ENCODE data around the gene HTR2A.

Gene HTR2A

DNA sequence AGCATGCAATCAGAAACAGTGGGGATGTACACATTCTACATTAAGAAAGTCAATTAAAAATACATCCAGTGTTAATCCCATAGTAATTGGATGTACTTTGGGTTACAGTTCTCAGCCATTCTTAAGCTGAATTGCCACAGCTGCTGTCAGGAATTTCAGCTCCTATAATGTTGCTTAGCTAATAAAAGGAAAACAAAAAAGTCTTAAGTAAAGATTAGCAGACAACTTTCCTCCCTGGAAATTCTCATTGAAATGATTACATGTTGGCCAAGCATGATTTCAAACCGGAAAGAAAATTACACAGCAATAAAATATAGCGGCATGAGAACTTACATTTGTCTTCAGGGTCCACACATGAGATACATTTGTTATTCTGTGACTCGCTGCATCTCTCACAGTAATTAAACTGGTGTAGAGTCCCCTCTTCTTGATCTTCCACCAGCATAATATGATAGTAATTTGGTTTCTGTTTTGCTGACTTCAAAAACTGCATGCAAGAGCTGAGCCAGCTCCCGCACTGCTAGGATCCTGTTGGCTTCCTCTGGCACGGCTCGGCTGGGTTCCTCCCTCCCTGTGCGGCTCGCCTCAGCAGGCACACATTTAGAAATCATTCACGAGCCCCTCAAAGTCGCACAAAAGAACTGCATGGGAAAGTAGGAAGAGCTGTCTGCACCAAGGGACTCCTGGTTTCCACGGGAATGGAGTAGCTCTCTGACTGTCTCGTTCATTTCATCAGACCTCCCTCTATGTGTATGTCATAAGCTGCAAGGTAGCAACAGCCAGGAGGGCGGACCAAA, at the start of gene HTR2A:
Gene HTR2A, minus strand, starts transcription at position 713 of the 797 bp plus-strand sequence. CDS start 1,147 bp downstream, outside the sequence.
- DNase-seq, result no peak

DNA sequence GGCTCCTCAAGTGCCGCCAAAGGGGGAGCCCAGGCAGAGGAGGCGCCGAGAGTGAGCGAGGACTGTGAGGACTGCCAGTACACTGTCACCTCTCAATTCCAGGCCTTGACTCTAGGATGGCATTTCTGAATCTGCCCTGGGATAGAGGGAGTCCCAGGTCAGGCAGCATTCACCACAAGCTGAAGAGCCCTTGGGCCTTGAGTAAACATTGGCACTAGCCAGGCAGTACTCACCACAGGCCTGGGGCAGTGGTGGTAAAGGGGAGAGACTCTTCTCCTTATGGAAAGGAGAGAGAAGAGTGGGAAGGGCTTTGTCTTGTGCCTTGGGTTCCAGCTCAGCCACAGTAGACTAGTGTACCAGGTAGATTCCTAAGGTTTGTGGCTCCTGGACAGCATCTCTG, 39.7 kb upstream of the HTR2A start:
- DNase-seq, result no peak

DNA sequence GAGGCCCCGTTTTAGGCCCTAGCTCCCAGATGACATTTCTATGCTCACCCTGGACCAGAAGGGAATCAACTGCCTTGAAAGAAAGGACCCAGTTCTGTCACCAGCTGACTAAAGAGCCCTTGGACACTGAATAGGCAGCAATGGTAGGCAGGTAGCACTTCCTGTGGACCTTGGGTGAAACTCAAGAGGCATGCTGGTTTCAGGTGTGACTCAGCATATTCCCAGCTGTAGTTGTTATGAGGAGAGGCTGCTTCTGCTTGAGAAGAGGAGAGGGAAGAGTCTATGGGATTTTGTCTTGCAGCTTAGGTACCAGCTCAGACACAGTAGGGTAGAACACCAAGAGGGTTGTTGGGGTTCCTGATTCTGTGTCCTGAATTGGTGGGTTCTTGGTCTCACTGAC, 37.9 kb upstream of the HTR2A start:
- no peak for DNase-seq

DNA sequence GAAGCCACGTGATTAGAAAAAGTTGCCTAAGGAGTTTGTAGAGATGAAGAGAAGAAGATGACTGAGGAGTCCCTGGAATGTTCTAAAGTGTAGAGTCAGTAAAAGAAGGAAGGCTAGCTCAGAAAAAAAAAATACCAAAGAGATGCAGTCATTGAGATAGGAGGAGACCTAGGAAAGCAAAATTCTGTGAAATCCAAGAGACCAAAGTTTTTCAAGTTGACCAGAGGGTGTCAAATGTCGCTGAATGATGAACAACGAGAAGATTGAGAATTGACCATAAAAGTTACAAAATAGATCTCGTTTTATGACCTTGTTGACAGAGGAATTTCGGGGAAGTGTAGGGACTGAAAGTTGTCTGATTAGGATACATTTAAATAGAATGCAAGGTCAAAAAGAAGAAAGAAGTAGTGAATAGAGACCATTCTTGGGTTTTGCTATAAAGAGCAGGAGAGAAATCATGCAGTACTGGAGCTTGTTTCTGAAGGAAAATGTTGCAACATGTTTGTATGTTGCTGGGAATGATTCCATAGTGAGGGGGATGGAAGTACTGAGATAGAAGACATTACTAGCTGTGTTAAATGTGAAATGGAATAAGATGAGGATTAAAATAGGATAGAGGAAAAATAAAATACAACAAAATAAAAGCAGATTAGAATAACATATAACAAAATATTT, 30.2 kb upstream of the HTR2A start:
- no peak for DNase-seq

DNA sequence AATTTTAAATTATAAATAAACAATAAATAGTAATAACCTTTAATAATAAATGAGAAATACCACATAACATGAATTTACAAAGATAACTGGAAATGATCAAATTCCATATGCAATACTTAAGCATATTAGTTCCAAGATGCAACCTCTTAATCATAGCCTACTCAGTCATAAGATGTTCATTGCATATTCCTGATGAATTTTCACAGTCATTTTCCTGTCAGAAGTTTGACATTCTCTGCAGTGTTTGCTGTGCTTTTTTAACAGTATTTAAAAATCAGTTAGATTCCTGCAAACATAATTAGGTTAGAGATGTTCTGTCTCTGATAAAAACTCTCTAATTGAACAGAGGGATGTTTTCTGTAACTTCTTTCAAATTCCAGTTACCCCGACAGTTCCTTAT, 28.6 kb upstream of the HTR2A start:
- DNase-seq, result no peak

DNA sequence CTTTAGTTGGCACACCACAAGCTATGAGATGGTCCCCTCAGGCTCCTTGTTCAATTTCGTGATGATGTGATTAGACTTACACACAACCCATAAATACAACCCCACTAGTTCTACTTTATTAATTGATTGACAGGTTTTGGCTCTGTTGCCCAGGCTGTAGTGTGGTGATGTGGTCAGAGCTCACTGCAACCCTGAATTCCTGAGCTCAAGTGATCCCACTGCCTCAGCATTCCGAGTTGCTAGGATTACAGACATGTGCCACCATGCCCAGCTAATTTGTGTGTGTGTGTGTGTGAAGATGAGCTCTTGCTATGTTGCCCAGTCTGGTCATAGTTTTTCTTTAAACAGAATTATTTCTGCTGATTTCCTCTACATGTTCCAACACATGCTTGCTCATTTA, 17.5 kb upstream of the HTR2A start:
- DNase-seq, result no peak

DNA sequence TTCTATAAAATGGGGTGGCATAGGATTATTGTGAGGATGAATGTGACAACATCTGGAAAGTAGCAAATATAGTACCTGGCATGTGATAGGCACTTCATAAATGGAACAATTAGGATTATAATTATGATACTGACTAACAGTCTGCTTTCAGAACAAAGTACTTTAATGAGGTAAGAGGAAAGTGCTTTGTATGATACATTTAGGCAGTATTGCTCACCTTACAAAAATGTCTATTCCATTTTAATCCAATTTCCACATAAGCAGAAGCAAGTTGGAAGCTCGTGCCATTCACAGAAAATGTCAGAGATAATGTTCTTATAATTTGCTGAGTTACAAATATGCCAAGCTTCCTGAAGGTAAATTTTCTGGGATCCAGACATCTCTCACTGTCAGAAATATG, 16.9 kb upstream of the HTR2A start:
- DNase-seq, result no peak

DNA sequence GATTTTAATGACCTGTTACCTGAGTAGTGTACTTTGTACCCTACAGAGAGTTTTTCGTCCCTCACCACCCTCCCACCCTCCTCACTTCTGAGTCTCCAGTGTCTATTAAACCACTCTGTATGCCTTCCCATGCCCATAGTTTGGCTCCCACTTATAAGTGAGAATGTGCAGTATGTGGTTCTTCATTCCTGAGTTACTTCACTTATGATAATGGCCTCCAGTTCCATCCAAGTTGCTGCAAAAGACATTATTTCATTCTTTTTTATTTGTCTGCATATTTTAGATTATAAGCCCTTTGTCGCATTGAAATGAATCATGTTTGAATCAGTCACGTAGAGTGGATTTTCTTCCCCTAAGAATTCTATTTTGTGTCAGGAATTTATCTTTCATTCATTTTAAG, 12.2 kb upstream of the HTR2A start:
- DNase-seq, result no peak

DNA sequence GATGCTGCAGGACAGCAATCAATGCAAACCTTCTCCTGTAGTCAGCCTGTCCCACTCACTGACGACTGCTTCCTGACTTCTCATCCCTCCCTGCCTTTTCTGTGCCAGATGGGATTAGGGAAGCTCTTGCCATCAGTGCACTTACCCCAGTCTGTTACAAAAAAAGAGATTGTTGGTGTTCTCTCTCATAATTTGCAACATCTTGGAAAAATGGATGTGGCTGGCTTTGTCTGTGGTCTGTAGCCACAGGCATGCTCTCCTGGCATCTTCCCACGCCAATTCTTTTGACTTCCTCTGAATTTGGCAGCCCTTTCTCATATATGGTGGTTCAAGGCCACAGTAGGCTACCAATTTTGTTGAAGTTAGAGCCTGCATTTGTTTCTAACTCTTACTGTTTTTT, 11.6 kb upstream of the HTR2A start:
- DNase-seq, result no peak

DNA sequence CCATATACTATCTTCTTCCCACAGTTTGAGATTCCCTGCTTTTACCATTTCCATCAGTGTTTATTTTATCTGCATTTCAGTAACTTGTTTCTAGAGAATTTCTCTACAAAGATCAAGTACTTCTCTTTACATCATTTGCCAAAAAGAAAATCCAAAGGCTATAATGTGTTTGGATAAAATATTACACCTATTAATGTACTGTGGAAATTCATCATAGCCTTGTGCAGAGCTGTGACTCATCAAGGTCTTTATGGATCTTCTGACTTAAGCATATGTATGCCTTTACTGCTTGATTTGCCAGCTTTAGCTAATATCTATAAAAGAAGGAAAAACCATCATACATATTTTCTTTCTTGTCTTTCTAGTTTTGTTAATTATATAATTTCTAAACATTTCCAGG, 9.6 kb upstream of the HTR2A start:
- no peak for DNase-seq

DNA sequence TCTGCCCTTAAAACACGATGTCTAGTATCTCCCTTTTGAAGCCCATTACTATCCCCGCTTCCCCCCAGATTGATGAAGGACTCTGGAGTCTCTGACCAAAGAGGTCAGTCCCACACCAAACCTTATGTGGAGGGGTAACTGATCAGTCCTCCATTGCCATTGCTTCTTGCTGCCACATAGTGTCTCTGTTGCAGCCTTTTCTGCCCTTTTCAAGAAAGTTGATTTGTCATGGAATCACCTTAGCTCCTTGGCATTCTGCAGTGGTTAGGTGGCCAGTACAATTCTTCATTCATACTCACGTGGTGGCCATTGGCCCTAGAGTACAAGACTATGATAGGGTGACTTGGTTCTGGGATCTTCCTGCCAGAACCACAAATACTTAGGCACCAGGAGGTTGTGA, 8.4 kb upstream of the HTR2A start:
- DNase-seq, result no peak

DNA sequence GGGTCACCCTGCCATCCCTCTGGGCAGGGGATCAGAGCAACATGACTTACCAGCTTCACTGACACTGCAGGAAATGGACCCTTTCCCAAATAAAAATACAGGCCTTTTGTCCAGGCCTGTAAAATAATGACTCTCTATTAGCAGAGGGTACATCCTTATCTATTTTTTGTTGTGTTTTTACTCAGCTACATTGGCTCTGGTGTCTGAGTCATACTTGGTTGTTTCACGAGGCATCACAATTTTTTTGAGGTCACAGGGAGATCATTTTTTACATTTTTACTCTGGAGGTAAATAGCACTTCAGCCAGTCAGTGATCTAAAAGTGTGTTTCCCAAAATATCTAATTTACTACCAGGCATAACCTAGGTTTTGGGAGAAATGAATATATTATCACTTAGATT, 6.9 kb upstream of the HTR2A start:
- DNase-seq, result no peak

DNA sequence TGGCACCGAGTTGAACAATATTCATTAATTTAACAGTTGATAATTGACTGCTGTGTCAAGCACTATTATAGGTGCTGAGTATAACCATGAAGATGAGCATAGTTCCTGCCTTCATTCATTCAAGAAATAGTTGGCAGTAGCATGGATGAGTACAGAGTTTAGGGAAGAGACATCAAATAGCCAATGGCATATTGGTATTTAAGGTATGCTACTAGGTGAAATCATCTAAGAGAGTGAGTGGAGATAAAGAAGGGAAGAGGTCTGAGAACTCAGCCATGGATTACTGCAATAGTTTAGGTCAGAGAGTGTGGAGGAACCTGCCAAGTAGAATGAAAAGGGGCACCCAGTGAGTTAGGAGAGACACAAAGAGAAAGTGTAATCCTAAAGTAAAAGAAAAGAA, 4.9 kb upstream of the HTR2A start:
- no peak for DNase-seq

DNA sequence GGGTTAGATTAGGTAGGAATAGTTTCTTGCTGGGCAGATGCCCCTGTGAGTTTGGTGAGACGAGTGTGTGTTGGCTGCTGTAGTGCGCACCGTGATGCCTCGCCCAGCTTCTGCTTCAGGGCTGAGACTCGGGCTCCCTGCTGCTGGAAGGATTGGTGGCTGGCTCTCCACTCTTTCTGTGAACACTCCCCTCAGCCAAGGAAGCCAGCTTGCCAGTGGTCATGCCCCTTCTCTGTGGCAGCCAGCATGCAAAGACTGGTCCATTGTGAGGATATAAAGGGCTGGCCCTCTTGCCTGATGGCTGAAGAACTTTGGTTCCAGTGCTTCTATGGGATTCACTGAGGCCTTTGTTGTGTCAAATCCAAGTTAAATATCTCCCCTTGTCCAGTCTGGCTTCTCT, 2.9 kb upstream of the HTR2A start:
- no peak for DNase-seq

DNA sequence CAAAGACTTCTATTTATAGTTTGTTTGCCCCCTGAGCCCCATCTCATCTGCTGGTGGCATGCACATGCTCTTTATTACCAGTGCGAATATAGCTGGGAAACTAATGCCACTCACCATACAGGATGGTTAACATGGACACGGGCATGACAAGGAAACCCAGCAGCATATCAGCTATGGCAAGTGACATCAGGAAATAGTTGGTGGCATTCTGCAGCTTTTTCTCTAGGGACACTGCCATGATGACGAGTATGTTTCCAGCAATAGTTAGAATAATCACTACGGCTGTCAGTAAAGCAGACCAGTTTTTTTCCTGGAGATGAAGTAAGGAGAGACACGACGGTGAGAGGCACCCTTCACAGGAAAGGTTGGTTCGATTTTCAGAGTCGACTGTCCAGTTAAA, 1.5 kb downstream of the HTR2A start:
- DNase-seq, result no peak

DNA sequence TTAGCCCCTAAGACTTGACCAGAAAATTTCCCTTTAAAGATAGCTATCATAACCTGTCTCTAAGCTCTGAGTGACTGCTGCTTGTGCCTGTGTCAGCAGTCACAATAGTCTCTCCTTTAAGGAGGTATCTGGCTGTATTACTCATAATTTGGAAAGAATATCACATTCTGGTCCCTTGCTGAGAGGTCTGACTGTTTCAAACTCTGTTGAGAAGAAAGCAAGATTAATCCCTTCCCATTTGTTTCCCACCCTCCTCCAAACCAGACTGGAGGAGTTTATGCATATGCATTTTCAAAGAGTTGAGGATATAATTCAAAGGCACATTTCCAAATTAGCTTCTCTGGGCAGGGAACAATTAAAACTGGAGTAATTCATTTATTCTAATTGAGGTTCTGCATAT, 2.3 kb downstream of the HTR2A start:
- DNase-seq, result no peak

DNA sequence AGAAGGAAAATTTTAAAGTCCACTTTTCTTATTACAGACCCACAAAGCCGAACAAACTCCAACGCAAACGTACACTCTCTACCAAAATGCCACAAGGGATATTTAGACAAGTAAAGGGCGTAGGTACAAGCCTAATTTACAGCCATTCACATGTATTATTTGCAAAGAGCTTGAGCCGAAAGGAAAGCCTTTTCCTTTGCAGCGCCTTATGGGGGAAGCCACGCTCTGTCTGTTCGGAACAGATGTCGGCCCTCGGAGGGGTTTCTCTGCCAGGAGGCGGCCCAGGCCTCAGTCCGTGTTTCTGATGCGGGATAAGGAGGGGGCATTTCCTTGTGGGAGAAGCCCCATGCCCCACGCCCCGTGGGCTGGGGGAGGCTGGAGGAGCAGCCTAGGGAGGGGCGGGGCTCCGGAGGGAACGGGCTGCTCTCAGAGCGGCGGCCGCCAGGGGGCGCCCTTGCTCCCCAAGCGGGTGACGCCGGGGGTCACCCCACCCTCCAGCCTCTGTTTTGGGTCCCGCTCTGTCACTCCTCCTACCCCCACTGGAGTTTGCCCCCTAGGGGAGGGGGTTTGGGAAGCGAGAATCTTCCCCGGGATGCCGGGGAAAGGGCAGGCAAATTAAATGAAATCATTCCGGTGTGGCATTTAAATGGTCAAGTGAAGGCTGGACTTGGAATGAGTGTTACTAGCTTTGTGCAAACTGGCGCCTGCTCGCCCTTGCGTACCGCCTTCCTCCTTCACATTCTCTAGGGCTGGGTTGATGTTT, 2.9 kb downstream of the HTR2A start:
- no peak for DNase-seq

DNA sequence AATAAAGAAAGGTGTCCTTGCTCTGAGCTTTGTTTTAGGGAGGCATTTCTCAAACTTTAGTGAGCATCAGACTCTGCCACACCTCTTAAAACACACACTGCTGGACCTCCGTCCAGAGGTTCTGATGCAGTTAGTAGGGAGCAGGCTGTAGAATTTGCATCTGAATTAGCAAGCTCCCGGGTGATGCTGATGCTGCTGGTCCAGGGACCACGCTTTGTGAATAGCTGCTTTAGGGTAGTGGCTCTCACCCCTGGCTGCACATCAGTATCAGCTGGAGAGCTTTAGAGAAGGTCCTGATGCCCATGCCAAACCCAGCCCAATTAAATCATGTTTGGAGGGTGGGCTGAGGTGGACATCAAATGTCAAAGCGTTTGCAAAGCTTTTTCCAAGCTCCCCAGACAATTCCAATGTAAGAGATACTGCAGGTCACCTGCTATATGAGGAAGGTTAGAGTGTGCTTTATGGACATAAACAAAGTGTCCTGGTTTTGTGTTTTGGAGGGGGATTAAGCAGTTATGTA, 3.6 kb downstream of the HTR2A start:
- DNase-seq, result no peak

DNA sequence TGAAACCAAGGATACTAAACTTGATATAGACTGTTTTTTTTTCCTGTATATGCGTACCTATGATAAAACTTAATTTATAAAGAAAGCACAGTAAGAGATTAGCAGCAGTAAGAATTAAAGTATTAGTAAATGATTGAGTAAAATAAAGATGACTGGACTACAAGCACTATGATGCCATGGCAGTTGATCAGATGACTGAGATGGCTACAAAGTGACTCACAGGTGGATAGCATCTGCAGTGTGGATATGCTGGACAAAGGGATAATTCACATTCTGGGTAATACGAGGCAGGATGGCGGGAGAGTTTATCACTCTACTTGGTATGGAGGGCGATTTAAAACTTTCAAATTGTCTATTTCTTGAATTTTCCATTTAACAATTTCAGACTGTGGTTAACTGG, 11.8 kb downstream of the HTR2A start:
- no peak for DNase-seq

DNA sequence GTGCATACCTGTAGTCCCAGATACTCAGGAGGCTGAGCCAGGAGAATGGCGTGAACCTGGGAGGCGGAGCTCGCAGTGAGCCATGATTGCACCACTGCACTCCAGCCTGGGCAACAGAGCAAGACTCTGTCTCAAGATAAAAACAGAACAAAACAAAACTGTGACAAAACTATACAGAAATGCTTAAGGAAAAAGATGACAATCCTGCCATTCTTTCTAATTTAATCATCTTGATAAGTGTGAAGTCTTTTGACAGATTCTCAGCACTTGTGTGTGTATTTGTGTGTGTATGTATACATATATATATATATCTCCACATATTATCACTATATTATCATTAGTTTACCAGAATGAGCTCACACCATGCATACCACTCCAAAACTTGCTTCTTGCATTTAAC, 12.3 kb downstream of the HTR2A start:
- no peak for DNase-seq

DNA sequence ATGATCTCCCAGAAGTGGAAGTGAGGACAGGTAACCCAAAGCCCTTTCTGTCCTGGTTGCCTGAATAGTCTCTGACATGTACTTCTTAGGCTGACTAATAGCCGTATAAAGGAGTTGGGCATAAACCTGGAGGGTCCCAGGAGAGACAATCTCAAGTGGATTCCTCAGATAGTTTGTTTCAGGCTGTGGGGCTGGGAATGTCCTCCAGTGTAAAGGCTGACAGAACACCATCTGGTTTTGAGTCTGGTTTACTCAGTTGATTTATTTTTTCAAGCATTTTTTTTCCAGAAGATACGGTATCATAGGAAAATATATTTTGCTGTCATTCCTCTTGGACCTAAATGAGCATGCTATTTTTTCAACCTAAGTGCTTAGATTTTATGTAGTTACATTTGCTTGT, 15.2 kb downstream of the HTR2A start:
- no peak for DNase-seq

DNA sequence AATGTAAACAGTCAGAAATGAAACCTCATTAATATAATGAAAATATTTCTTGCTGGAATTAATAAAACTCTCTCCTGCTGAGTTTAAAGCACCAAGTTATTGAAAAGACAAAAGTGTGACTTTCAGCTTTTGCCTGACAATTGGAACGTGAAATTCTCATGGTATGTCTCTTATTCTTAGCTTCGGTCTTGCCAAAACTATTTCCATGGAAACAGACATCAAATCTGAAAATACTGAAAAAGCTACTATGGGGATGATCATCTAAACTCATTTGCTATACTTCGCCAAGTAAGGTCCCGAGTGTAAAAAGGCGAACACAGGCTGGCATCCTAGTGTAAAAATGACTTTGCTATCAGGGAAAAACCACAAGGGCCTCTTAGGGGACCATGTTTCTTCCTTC, 22.8 kb downstream of the HTR2A start:
- no peak for DNase-seq

DNA sequence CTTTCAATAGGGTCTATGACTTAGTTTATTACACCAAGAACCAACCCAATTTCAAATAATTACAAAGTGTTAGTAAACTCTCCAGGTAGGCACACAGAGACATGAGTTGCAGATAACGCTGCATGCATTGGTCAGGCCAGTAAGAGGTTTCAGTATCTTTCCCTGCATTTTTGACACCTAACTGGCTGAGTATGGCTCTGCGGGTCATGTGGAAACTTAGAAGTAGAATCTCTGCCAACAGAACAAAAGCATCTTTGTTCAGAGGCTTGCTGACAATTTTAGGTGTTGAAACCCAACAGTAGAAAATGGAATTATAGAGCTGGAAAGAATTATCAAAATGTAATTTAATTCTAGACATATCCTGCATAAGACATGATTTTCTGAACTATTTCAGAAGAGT, 25.3 kb downstream of the HTR2A start:
- DNase-seq, result no peak

DNA sequence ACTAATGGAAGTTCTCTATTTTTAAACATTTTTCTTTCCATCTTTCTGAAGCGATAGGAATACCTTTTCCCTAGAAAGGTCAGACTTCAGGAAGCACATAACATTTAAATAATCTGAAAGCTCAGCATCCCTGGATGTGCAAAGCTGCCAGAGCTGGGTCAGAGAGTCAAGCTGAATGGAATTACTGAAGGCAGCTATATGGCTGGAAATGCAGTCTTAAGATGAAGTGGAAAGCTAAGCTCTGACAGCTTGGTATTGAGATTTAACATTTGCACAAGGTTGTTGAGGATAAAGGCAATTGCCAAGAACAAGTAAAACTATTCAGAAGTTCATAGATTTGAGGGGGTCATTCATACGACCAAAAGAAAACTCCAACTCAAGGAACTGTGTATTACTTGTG, 28.8 kb downstream of the HTR2A start:
- DNase-seq, result no peak
